Measurements from ENCODE around the gene SBSN.

The SBSN gene

GRCh38 chr19:35555301-35556005, 27.3 kb upstream of the SBSN start:
- FAIRE-seq (peak; percentile 77), DNase-seq (ENCODE audit: low spot score) (peak; percentile 65)

- DNase-seq (ENCODE audit: low spot score) (no peak), FAIRE-seq (no peak)
Observed at GRCh38 chr19:35554076-35554475, 26.0 kb upstream of the SBSN start.

DNA sequence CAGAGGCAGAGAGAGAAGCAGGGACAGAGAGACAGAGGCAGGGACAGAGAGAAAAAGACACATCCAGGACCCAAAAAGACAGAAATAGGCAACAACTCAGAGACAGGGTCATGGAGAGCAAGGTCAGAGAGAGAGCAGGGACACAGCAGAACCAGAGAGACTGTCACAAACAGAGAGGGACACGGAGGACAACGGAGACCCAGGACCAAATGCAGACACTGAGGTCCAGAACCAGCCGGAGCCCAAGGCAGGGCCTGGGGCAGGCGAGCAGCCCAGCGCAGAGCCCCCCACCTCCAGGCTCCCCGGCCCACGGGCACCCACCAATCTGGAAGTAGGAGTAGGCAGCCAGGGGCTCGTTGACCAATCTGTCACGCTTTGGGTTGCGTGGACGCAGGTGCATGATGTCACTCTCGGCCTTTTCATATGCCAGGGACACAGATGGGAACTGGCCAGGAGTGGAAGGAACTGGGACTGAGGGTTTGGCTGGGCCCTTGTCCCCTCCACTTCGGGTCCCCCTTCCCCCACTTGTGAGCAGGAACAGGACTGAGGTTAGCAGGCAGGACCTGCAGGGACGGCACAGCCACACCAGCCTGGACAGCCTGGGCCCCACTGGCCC, 25.4 kb upstream of the SBSN start:
- no peak for FAIRE-seq
- no peak for DNase-seq (ENCODE audit: low spot score)

GRCh38 chr19:35552534-35553384, 24.6 kb upstream of the SBSN start:
- FAIRE-seq (no peak), DNase-seq (ENCODE audit: low spot score) (no peak)

GRCh38 chr19:35551091-35551810, 23.1 kb upstream of the SBSN start:
- no peak for FAIRE-seq

DNA sequence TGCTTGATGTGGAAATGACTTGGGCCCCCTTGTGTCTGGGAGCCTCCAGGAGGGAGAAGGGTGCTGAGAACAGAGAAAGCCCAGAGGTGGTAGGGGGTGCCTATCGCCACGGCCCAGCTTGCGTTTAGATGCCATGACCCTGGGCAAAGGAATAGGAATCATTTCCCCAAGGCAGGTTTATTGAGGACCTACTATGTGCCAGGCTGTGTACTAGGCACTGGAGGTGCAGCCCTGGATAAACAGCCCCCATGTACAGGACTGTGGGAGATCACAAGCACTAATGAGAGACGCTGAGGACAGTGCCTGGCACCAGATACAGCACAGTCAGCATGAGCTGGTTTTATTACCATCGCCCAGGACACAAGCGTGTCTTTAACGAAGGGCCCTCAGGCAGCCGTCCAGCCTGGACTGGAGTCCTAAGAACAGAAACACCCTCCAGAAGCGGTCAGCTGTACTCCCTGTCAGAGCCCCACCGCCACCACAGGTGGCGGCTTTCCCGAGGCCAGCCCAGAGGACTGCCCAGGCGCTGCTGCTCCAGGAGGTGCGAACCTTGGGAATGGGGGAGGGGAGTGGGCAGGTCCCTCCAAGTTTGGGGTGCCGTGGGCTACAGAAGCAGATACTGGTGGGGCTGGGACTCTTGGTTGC, 21.9 kb upstream of the SBSN start:
- DNase-seq (ENCODE audit: low spot score) (no peak), FAIRE-seq (no peak)

More at GRCh38 chr19:35551091-35551810, 23.1 kb upstream of the SBSN start:
- DNase-seq (ENCODE audit: low spot score) = no peak

GRCh38 chr19:35549174-35549788, 21.2 kb upstream of the SBSN start:
- DNase-seq (ENCODE audit: low spot score) (peak; percentile 80), FAIRE-seq (no peak)

DNA sequence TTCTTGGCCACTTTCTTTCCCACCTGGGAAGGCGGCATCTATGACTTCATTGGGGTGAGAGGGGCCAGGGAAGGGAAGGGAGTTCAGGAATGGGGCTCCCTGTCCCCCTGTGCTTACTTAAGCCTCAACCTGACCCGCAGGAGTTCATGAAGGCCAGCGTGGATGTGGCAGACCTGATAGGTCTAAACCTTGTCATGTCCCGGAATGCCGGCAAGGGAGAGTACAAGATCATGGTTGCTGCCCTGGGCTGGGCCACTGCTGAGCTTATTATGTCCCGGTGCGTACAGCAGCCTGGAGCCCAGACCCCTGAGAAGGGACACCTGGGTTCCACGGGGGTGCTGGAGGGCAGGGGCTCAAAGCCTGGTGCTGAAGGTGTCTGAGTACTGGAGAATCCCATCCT, 18.4 kb upstream of the SBSN start:
- DNase-seq (ENCODE audit: low spot score) (no peak), FAIRE-seq (no peak)

GRCh38 chr19:35545855-35546381, 17.8 kb upstream of the SBSN start:
- FAIRE-seq = no peak

GRCh38 chr19:35545001-35545854, 17.1 kb upstream of the SBSN start, which contains the start of gene TMEM147:
TMEM147 (plus strand) TSS chr19:35545626; CDS start chr19:35545740, 114 bp downstream.
- DNase-seq (ENCODE audit: low spot score) (peak; percentile 99), FAIRE-seq (no peak)

More at GRCh38 chr19:35545855-35546381, 17.8 kb upstream of the SBSN start:
- peak; percentile 72 for DNase-seq (ENCODE audit: low spot score)

GRCh38 chr19:35544110-35544802, 16.1 kb upstream of the SBSN start:
- FAIRE-seq = no peak
- DNase-seq (ENCODE audit: low spot score) = no peak

- FAIRE-seq (no peak), DNase-seq (ENCODE audit: low spot score) (no peak)
Observed at GRCh38 chr19:35543280-35544109, 15.4 kb upstream of the SBSN start.

DNA sequence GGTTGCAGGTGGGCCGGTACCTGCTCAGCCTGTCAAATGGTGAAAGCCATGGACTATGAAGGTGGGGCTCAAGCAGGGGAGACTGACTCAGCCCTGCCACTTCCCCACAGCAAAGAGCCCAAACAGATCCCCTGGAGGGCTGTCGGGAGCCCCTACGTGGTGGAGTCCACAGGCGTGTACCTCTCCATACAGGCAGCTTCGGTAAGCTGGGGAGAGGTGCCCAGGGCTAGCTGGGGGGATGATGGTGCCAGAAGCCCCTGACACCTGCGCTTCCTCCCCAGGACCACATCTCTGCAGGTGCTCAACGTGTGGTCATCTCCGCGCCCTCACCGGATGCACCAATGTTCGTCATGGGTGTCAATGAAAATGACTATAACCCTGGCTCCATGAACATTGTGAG, 14.1 kb upstream of the SBSN start:
- FAIRE-seq (no peak), DNase-seq (ENCODE audit: low spot score) (no peak)

- FAIRE-seq (no peak), DNase-seq (ENCODE audit: low spot score) (no peak)
Observed at GRCh38 chr19:35540356-35540927, 12.3 kb upstream of the SBSN start.

DNA sequence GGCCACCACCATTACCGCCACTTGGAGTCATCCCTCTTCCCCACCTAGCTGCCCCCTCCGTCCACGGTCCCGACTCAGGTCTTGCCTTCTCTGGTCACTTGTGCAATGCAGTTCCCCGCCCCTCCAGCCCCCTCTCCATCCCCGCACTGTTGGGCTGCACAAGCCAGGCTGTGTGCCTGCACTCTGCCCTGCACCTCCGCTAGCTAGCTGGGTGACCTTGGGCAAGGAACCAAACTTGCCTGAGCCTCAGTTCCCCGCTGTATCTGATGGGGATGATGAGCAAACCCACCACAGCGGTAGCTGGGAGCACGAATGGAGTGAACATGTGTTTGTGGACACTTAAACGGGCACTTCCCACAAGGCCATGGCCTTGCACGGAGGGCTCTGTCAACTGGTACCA, 11.7 kb upstream of the SBSN start:
- no peak for FAIRE-seq
- DNase-seq (ENCODE audit: low spot score) = no peak

- no peak for FAIRE-seq
Observed at GRCh38 chr19:35539314-35539713, 11.2 kb upstream of the SBSN start.

DNA sequence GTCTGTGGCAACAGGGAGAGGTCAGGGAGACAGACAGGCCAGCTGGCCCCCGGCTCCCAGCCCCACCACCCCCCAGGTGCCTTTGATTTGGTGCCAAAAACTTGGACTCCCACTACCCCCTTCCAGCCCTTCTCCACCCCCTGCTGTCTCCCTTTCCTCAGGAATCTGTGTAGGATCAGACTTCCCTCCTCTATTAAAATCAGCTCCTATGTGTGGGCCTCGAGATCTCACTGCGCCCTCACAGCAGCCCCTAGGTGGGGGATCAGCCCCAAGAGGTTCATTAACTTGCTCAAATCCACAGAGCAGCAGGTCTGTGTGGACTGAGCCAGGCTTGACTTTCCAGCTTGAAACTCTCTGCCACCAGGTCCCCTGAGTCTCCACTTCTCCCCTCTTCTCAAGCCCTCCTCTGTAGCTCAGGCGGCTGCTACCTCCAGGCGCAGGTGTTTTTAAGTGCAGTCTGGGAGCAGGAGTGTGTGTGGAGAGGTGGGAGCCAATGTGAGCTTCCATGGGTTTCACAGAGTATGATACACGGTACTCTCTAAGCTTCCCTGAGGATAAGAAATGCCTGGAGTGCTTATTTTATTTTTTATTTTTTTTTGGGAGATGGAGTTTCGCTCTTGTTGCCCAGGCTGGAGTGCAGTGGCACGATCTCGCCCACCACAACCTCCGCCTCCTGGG, 6.8 kb upstream of the SBSN start:
- no peak for DNase-seq (ENCODE audit: low spot score)
- no peak for FAIRE-seq

More at GRCh38 chr19:35539314-35539713, 11.2 kb upstream of the SBSN start:
- DNase-seq (ENCODE audit: low spot score) = no peak
